NAMALWA (cell line): ENCODE results near the gene ALG6.
A peak's percentile ranks its signal among the peaks of the same experiment; 100 is the strongest.

Experiments
- DNase-seq: peaks from one replicate; pipeline ENCODE4 v3.0.0-alpha.2; 2015; ENCODE audit warnings: low spot score

ALG6 gene

DNA sequence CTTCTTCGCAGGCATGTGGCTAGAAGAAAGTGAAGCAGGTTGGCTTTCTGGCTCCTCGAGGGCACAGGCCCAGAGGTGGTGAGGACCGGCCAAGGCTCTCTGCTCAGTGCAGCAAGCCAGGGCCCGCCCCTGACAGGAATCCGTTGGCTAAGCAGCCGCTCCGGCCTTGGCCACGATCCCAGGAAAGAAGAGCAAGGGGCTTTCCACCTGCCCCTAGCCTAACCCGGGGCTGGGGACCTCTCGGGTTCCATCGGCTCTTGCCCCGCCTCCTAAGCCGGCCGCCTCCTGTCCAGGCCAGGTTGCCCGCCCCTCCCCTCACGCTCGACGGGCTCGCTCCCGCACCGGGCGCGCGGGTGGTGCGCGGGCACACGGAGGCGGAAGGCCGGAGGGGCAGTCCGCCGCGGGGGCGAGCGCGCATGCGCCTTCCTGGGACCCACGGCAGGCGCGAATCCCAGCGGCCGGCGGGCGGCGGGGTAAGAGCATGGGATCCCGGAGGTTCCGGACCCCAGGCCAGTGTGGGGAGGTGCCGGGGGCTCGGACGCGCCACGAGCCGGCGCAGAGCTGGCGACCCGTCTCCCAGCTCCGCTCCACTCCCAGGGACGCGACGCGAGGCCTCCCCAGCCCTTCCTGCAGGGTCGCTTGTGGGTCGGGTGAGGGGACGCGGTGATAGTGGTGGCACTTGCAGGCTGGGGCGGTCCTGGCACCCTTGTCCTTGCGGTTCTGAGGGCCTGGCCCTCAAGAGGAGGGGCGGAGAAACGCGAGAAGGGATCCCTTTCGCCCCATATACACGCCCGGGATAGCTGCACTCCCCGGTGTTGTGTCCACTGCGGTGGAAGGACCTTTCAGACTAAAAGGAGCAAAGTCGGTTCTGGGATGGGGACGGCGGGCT is at the start of gene ALG6:
Gene ALG6 (plus strand): TSS at position 413 of the 889 bp plus-strand sequence. CDS start 3,351 bp downstream, outside the sequence.
- peak; percentile 95 for DNase-seq

DNA sequence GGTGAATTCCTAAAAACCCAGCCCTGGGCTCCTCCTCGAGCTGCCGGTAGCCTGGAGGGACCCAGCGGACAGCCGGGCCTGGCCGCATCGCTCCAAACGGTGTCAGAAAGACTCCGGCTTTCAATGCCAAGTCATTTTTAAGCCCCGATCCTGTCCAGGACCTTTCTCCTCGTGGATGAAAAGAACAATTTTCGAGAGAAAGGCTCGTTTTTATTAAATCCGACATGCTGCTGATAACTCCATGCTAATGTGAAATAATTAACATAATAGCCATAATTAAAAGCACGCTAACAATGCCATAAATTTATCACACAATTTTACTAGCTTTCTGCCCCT is 49.6 kb upstream of the ALG6 start:
- no peak for DNase-seq

DNA sequence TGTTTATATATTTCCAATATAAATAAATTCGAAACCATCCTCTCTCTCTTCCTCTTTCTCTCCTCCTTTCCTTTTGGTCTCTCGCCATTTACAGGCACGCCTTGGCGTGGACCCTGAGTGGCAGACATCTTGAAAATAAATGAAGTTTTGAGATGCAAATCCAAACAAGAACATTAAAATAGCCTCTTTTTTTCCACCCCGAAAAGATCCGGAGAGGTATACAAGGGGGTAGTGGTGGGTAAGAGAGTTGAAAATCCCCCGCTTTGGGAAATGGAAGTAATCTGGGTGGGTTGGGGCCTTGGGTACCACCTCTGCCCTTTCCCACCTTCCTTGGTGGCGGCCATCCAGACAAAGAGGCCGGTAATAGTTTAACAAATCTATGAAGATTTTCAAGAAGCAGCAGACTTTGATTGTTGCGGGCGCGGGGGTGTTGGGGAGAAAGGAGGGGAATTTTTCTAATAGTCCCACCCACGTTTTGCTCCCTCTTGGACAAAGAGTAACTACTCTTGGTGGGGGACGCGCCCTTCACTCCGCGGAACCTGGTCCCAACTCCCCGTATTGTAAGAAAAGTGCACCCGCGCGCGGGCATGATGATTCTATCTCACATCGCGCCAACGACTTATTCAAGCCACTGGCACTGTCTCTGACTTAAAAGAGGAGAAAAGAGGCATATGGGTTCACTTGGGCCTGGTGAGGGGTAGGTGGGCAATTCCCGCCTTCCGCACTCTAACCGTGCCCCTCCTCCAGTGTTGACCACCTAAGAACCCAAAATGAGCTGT is 49.0 kb upstream of the ALG6 start:
- no peak for DNase-seq

DNA sequence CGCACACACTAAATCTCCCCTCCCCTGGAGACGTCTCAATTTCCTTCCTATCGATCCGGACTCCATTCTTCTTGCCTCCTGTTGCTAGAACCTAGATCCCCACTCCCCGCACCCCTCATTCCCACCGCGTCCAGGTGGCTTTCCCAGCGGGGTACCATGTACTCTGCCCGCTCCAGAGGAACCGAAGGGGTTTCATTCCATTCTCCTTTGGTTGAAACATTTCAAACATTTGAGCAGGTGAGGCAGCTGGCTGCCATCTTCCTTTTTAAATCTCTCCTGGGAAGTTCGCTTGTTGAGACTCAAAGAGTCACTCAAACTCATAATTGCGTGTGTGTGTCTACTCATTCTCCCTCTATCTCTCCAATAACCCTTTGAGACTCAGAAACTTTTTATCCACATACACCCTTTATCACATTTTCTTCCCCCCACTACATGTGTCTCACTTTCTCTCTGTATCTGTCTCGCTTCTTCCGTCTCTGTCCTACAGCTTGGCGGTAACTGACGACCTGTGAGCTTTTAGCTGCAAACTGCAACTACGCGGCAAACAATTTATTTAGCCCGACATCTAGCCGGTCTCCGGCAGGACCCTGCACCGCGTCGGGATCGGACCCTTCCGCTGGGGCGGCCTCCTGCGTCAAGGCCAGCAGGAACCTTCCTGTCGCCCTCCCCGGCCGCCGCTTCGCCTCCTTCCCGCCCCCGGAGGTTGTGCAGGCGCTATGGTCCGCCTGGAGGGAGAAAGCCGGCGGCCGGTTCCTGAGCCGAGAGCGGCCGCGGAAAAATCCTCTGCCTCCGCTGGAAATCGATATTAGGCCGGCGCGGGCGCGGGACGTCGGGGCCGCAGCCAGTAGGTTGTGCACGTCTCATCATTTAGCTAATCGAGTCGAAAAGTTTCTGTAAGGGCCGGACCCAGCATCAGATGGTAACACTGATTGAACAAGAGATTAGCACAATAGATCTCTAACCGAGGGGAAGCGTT is 48.1 kb upstream of the ALG6 start:
- DNase-seq, result no peak

DNA sequence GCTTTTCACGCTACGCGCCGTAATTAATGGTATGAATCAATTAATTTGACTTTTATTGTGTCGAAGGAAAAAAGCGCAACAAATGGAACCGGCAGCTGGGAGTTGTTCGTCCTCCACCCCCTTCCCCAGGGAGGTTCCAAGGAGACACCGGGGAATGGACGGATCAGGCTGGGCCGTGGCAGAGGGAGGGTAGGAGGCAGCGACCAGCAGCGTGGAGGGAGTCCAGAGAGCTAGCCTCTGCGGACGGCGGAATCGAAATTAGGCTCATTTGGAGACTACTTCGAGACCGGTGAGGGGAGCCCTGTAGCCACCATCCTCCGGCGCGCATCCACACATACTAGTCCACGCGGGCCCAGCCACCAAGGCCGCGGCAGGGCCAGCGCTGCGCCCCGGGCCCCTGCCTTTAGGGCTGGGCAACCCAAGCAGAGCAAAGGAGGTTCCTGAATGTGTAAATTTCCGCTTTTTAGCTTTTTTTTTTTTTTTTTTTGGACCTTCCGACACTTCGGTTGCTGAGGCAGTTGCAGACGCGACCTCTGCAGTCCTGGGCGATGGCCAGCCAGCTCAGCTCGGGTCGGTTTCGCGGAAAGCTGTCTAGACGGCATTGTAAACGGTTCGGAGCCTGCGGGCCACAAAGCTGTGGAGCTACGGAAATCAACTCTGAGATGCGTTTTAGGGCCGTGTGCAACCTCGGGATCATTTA is 47.3 kb upstream of the ALG6 start:
- DNase-seq, result no peak

DNA sequence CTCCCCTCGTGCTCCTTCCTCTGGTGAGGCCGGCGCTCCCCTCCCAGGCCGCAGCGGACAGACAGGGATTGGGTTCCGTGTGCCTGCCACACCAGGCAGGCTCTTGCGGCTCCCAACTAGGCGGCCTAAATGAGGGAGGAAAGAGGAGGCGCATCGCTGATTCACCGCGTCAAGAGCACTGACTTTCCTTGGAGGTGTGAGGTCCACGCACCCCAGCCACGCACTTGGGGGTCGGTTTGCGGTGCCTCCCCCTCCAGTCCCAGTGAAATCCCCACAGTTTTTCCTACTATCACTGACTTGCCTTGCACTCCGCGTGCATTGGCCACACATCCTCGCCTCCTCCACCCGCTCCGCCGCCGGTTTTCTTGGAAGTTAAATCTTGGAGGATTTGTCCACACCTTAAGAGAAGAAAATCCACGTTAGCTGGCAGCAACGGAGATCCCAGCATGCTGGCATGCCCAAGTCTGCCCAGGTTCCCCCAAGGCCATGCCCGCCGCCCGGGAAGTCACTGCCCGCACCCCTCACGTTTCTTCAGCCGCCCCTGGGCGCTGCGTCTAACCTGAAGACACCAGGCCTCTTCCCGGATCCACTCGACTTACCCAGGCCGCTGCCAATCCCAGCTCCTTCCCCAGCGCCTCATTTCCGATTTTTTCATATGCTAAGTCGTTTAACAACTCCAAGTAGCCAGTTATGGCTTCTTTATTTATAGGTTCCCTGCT is 46.2 kb upstream of the ALG6 start:
- no peak for DNase-seq

DNA sequence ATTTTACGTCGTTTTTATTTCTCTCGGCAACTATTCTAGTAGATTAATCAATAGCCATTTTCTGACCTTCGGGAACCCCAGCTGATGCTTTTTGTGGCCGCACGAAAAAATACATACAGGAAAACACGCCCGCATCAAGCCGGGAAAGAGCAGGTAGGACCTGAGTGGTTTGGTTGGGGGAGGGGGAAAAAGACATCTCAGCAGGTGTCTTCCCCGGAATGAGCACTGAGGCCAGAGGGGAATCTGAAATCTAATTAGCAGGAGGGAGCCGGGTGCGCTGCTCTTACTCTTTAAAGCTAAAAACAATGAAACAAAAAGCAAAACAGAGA is 45.7 kb upstream of the ALG6 start:
- DNase-seq, result no peak

DNA sequence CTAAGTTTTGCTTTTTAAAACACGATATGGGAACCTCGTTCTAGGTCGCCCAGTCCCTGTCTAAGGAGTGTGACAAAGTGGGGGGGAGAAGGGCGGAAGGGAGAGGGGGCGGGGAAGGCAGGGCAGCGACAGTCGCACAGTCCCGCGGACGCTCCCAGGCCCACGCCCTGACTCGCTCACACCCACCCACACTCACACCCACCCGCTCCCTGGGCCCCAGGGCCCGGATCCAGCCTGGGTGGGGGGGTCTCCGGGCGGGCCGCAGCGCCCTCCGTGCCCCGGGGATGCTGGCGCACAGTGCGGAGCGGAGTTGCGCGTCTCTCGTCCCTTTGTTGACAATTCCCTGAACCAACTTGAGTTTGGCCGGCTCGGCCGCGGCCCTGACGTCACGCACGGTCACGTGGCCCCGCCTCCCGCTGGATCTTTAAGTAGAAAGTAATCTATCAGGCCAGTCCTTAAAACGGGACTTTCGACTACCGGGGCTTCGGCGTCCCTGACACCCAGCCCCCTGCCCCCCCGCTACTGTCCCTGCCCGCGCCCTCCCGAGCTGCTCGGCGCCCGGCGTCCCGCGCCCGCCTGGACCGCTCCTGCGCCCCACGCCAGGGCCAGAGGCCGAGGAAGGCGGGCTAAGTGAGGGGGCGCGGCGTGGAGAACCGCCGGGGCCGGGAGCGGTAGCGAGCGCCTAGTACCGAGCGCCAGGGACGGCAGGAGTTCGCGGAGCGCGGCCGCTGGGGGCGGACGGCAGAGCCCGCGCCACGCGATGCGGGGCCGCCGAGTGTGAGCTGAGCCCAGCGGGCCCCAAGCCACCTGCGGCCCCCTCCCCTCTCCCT is 45.1 kb upstream of the ALG6 start, which contains the start of gene FOXD3:
Gene FOXD3 (plus strand): TSS at position 454 of the 830 bp plus-strand sequence. CDS start 492 bp downstream, outside the sequence.
- peak; percentile 72 for DNase-seq

DNA sequence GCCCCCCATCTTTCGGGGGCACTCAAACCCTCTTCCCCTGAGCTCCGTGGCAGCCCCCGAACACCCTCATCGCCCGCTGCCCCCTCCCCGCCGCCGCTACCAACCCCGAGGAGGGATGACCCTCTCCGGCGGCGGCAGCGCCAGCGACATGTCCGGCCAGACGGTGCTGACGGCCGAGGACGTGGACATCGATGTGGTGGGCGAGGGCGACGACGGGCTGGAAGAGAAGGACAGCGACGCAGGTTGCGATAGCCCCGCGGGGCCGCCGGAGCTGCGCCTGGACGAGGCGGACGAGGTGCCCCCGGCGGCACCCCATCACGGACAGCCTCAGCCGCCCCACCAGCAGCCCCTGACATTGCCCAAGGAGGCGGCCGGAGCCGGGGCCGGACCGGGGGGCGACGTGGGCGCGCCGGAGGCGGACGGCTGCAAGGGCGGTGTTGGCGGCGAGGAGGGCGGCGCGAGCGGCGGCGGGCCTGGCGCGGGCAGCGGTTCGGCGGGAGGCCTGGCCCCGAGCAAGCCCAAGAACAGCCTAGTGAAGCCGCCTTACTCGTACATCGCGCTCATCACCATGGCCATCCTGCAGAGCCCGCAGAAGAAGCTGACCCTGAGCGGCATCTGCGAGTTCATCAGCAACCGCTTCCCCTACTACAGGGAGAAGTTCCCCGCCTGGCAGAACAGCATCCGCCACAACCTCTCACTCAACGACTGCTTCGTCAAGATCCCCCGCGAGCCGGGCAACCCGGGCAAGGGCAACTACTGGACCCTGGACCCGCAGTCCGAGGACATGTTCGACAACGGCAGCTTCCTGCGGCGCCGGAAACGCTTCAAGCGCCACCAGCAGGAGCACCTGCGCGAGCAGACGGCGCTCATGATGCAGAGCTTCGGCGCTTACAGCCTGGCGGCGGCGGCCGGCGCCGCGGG is 44.2 kb upstream of the ALG6 start:
- no peak for DNase-seq

DNA sequence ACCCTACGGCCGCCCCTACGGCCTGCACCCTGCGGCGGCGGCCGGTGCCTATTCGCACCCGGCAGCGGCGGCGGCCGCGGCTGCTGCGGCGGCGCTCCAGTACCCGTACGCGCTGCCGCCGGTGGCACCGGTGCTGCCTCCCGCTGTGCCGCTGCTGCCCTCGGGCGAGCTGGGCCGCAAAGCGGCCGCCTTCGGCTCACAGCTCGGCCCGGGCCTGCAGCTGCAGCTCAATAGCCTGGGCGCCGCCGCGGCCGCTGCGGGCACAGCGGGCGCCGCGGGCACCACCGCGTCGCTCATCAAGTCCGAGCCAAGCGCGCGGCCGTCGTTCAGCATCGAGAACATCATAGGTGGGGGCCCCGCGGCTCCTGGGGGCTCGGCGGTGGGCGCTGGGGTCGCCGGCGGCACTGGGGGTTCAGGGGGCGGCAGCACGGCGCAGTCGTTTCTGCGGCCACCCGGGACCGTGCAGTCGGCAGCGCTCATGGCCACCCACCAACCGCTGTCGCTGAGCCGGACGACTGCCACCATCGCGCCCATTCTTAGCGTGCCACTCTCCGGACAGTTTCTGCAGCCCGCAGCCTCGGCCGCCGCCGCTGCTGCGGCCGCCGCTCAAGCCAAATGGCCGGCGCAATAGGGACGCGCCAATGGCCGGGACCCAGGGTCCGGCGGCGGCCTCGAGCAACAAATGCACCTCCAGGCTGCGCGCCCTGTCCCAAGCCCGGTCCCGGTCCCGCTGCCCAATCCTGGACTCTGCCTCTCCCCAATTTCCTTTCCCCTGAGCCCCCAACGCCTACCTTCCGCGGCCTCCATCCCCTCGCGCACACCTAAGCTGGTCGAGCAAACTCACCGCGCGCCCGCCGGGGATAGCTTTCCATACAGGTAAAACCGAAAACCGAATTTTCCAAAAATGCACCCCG is 43.3 kb upstream of the ALG6 start:
- no peak for DNase-seq

DNA sequence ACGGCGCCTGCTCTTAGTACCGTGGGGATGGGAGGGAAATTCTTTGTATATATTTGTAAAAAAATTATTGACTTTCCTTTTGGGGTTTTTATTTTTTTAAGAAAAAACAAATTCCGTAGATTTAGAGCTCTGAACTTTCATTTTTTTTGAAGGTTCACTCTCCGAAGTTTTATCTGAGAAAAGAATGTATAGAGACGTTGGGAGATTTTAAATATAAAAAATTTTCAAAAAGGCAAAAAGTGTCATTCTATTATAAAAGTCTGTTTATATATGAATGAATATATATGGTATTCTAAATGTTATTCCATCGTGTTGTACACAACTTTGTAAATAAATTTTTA is 42.7 kb upstream of the ALG6 start:
- DNase-seq, result no peak

DNA sequence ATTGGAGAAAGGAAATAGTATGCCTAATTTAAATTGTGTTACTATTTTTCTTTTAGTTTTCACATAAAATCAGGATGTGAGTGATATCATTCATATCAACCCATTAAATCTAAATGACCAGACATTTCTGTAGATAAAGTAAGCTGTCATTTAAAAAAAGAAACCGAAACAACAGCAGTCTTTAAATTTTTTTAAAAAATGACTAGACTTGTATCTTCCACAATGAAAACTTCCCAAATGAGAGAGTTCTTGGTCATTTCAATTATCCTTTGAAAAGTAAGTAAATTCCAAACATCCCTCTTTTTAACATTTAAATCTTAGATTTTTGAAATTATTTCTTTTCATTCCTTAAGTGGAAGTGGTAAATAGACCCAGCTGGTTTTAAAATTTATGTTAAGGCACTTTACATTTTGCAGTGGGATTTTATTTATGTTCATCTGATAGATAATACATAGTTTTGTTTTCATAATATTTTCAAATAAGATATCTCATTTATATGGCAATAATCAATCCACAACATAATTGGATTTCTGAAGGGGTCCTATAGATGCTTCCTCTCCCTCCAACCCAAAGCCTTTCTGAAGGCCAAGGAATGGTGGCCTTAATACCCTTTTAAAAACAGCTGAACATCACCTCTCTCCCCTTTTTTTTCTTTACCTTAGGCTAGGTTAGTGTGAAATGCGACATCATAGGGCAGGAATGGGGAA is 42.0 kb upstream of the ALG6 start:
- DNase-seq, result no peak

DNA sequence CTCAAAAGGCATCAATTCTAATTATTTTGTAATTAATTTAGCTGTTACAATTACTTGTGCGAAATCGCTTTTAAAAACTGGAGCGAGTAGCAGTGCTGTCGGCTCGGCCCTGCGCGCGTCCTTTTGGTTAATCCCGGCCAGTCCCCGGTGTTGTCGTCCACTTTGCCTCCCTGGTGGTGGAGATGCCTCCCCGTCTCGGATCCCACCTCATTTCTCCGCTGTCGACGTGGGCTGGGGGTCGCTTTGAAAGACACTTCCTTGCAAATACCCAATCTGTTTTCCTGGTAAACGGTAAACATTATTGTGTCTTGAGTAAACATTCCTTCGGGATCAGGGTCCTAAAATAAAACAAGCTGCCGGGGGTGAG is 41.3 kb upstream of the ALG6 start:
- DNase-seq, result no peak

DNA sequence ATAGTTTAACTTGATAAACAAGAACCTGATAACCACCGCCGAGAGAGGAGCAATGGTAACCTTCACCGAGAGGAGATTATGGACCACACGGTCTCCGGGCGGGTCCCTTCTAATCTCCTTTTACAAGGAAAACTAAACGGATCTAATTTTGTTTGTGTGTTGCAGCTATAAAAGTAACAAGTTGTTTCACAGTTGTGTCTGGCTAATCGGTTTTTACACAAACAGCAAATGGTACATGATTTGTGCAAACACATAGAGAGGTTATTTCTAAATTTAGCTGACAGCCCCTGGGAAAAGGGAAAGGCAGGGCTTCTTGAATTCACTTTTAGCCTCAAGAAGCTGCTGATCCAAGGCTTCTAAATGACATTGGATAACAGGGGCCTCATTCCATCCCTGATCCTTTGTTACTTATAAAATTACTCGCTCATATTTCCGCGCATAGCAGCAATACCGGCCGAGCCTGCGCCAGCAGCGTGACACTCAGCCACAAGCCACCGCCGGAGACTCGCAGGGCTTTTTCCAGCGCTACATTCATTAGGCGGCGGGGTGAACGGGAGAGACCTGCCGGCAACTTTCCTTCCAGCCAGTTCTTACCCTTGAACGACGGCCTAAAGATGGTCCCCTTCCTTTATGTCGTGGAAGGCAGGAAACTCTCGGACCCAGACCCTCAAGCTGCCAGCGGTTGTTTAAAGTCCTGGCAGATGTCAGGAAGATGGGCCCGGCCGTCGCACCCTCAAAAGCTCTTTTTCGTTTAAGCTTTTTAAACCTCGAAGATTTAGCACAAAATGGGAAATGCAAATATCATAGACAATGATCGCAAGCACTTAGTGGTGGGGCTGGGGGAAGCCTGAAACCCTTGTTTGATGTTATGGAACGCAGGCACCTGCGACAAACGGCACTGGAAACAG is 40.7 kb upstream of the ALG6 start:
- DNase-seq, result peak; percentile 41

DNA sequence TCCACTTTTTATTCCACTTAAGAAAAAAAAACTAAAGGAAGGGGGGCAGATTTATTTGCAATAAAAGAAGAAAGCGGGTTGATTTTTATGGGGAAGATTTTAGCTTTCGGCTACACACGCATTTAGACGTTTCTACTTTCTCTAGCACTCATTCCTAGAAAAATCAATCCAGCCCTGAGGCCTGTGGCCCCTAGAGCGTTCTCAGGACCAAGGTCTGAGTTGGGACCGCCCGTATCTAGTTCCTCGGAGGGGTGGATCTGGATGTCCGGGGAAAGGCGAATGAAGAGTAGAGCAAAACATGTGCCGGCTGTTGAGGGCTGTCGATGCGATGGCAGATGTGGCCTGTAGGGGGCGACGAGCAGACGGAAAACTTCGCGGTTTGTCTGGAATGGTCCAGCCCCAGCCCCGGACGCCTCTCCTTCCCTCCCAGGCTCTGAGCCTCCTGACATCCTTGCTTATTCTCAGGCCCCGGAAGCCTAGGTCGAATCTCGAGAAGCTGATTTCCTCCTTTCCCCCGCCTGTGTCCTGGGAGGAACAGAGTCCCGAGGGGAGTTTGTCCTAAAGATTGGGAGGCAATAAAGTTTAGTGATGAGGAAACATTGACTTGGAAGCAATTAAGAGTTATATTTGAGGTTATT is 39.9 kb upstream of the ALG6 start:
- peak; percentile 82 for DNase-seq

DNA sequence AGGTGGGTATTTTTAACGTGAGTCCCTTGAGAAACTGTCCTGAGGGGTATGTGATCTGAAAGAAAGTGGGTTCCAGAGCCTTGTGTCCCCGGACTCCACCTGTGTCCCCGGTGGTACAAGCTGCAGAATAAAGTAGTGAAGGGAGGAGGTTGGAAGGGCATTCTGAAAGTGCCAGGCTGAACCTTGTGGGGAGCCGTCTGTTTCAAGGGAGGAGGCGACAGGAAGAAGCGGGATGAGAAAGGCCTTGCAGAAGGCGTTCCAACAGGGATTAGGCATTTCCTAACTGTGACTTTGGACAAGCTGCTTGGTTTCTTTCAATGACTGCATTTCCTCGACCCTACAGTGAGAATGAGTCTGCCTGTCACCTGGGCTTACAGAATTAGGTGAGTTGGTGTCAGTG is 39.3 kb upstream of the ALG6 start:
- no peak for DNase-seq
